NCI-H2171 (cell line): ENCODE results near the gene MACROD2.

Experiments used
- DNase-seq: peaks from one replicate; lab custom pipeline; 2025; lab: John Stamatoyannopoulos, UW

MACROD2 gene

GRCh38 chr20:15675813-15676484, 1680.6 kb downstream of the MACROD2 start:
- no peak for DNase-seq

GRCh38 chr20:15676815-15677214, 1681.5 kb downstream of the MACROD2 start:
- no peak for DNase-seq

- no peak for DNase-seq
These were observed 1687.4 kb downstream of the MACROD2 start for GRCh38 chr20:15682690-15683089.

GRCh38 chr20:15692570-15692969, 1697.3 kb downstream of the MACROD2 start:
- no peak for DNase-seq

GRCh38 chr20:15699431-15700146, 1704.3 kb downstream of the MACROD2 start:
- DNase-seq = no peak

GRCh38 chr20:15700147-15700765, 1704.9 kb downstream of the MACROD2 start:
- DNase-seq = peak; percentile 65

- no peak for DNase-seq
These were observed 1706.8 kb downstream of the MACROD2 start for GRCh38 chr20:15702161-15702560.

GRCh38 chr20:15703171-15703911, 1708.0 kb downstream of the MACROD2 start:
- DNase-seq = no peak

- no peak for DNase-seq
These were observed 1710.7 kb downstream of the MACROD2 start for GRCh38 chr20:15705975-15706374.

GRCh38 chr20:15706719-15707118, 1711.4 kb downstream of the MACROD2 start:
- DNase-seq = no peak

GRCh38 chr20:15708984-15709598, 1713.8 kb downstream of the MACROD2 start:
- no peak for DNase-seq

- DNase-seq = no peak
These were observed 1715.3 kb downstream of the MACROD2 start for GRCh38 chr20:15710636-15711035.

- no peak for DNase-seq
These were observed 1715.9 kb downstream of the MACROD2 start for GRCh38 chr20:15711177-15711576.

GRCh38 chr20:15716256-15716655, 1720.9 kb downstream of the MACROD2 start:
- DNase-seq = no peak

- DNase-seq = no peak
These were observed 1731.1 kb downstream of the MACROD2 start for GRCh38 chr20:15726416-15726815.

- DNase-seq = no peak
These were observed 1738.7 kb downstream of the MACROD2 start for GRCh38 chr20:15734052-15734451.

- DNase-seq = no peak
These were observed 1743.7 kb downstream of the MACROD2 start for GRCh38 chr20:15739035-15739434.

GRCh38 chr20:15740046-15740775, 1744.9 kb downstream of the MACROD2 start:
- no peak for DNase-seq

- no peak for DNase-seq
These were observed 1746.8 kb downstream of the MACROD2 start for GRCh38 chr20:15742087-15742486.

- DNase-seq = no peak
These were observed 1747.3 kb downstream of the MACROD2 start for GRCh38 chr20:15742627-15743026.

- DNase-seq = peak; percentile 2
These were observed 1760.9 kb downstream of the MACROD2 start for GRCh38 chr20:15756002-15756753.
